ENCODE data around the gene DSCAM.

The DSCAM gene

DNA sequence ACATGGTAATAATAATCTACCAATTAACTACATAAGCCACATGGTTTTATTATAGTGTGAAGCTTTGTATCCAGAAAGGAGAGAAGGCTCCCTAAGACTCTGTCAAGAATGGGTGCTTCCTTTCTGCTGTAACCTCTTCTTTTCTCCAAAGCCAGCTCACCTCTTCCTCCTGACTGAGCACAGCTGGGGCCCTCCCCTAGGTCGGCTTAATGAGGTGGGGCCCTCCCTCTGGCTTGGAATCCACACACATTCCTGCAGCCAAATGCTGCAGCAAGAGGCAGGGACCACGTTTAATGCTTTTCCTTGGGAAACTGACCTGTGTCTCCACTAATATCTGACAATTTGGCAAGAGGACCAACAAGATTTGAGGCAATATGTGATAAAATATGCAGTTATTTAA, 94.8 kb downstream of the DSCAM start:
- no peak overlapping the region for H3K27ac ChIP-seq (ENCODE audit: low read depth, low read length, severe bottlenecking)
- H3K9me3 ChIP-seq (ENCODE audit: control insufficient read depth, low read length) = no peaks in the 10 kb centered on the region
- H3K4me3 ChIP-seq (ENCODE audit: extremely low read depth, insufficient read depth, low read length, poor library complexity, severe bottlenecking) = no peak overlapping the region
- 0 to 32% methylated on average over 1 to 2 of the region's 2 CpGs for WGBS, 2 experiments (ENCODE audit: insufficient coverage in 2 of 2)
- H3K4me1 ChIP-seq (ENCODE audit: control insufficient read depth, insufficient read depth, low read length, poor library complexity, severe bottlenecking) = no peaks in the 10 kb centered on the region
- no peaks in the 10 kb centered on the region for H3K36me3 ChIP-seq (ENCODE audit: control insufficient read depth, insufficient read depth, low read length)

DNA sequence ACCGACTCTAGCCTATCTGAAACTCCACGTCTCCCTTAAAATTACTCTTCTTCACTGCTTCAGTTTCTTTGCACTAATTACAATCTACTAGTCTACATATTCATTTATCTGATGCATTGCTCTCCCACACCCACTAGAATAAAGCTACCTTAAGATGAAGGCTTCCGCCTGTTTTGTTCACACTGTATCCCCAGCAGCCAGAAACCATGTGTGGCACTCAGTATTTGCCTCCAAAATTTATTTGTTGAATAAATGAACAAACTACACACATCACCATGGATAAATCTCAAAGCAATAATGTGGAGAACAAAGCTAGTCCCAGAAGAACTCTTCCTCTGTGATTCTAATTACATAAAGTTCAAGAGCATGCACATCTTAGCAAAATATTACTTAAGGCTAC, 95.7 kb downstream of the DSCAM start:
- no peak overlapping the region for H3K27ac ChIP-seq (ENCODE audit: low read depth, low read length, severe bottlenecking)
- H3K4me3 ChIP-seq (ENCODE audit: extremely low read depth, insufficient read depth, low read length, poor library complexity, severe bottlenecking) = no peak overlapping the region
- no peaks in the 10 kb centered on the region for H3K36me3 ChIP-seq (ENCODE audit: control insufficient read depth, insufficient read depth, low read length)
- 82 to 95% methylated on average over 2 to 3 of the region's 3 CpGs for WGBS, 2 experiments (ENCODE audit: insufficient coverage in 2 of 2)
- H3K9me3 ChIP-seq (ENCODE audit: control insufficient read depth, low read length) = no peaks in the 10 kb centered on the region
- no peaks in the 10 kb centered on the region for H3K4me1 ChIP-seq (ENCODE audit: control insufficient read depth, insufficient read depth, low read length, poor library complexity, severe bottlenecking)

- no peaks in the 10 kb centered on the region for H3K9me3 ChIP-seq (ENCODE audit: control insufficient read depth, low read length)
- no peak overlapping the region for H3K27ac ChIP-seq (ENCODE audit: low read depth, low read length, severe bottlenecking)
- H3K4me3 ChIP-seq (ENCODE audit: extremely low read depth, insufficient read depth, low read length, poor library complexity, severe bottlenecking) = no peak overlapping the region
- 84% methylated on average over 2 of the region's 3 CpGs; no CpG with 5 or more reads in 1 of the 2 experiments for WGBS, 2 experiments (ENCODE audit: insufficient coverage in 2 of 2)
- no peaks in the 10 kb centered on the region for H3K4me1 ChIP-seq (ENCODE audit: control insufficient read depth, insufficient read depth, low read length, poor library complexity, severe bottlenecking)
- no peaks in the 10 kb centered on the region for H3K36me3 ChIP-seq (ENCODE audit: control insufficient read depth, insufficient read depth, low read length)
Observed at GRCh38 chr21:40736145-40736544, 110.8 kb downstream of the DSCAM start.

GRCh38 chr21:40733024-40733397, 113.9 kb downstream of the DSCAM start:
- Histone ChIP-seq H3K27ac (ENCODE audit: low read depth, low read length, severe bottlenecking) (no peak overlapping the region), H3K9me3 (ENCODE audit: control insufficient read depth, low read length) (no peaks in the 10 kb centered on the region), H3K4me1 (ENCODE audit: control insufficient read depth, insufficient read depth, low read length, poor library complexity, severe bottlenecking) (no peaks in the 10 kb centered on the region), H3K36me3 (ENCODE audit: control insufficient read depth, insufficient read depth, low read length) (no peaks in the 10 kb centered on the region), H3K4me3 (ENCODE audit: extremely low read depth, insufficient read depth, low read length, poor library complexity, severe bottlenecking) (no peak overlapping the region)
- WGBS, 2 experiments (ENCODE audit: insufficient coverage in 2 of 2) = 71 to 96% methylated on average over 1 to 3 of the region's 3 CpGs

DNA sequence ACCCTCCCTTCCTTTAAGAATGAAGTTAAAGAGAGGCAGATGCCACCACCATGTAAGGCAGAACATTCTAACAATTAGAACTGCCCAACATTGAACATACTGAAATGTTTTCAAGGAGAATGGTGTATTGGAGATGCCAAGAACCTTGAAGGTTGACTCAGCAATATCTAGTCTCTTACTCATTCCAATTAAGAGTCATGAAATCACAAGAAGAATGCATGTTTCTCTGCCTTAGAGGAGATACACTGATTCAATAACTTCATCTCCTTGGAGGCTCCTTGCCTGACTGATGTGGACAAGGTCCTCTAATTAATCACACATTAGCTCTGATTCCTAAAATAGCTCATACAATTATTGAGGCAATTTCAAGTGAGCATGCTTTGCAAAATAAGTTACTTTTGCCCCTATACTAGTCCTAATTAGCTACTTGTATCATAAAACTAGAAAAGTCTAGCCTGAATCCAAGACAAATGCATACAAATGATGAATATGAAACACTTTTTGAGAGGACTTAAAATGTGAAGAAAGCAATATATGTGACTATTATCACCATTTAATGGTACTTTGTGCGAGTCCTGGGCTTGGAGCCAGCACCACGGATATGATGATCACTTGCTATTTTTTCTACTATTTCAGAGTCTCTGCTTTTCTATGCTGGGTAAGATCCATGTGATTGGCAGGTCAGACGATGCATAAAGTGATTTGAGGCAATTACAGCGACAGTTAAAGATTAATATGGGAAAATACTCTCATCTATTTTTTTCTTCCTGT, 114.5 kb downstream of the DSCAM start:
- 100% methylated on average over 1 of the region's 4 CpGs; no CpG with 5 or more reads in 1 of the 2 experiments for WGBS, 2 experiments (ENCODE audit: insufficient coverage in 2 of 2)

GRCh38 chr21:40731206-40731605, 115.8 kb downstream of the DSCAM start:
- H3K27ac ChIP-seq (ENCODE audit: low read depth, low read length, severe bottlenecking) = no peak overlapping the region
- no peak overlapping the region for H3K4me3 ChIP-seq (ENCODE audit: extremely low read depth, insufficient read depth, low read length, poor library complexity, severe bottlenecking)
- no CpG with 5 or more reads among the region's 1 CpG for WGBS, 2 experiments (ENCODE audit: insufficient coverage in 2 of 2)
- H3K4me1 ChIP-seq (ENCODE audit: control insufficient read depth, insufficient read depth, low read length, poor library complexity, severe bottlenecking) = no peaks in the 10 kb centered on the region
- no peaks in the 10 kb centered on the region for H3K9me3 ChIP-seq (ENCODE audit: control insufficient read depth, low read length)
- H3K36me3 ChIP-seq (ENCODE audit: control insufficient read depth, insufficient read depth, low read length) = no peaks in the 10 kb centered on the region

More for the DNA sequence above, 114.5 kb downstream of the DSCAM start:
- Histone ChIP-seq H3K9me3 (ENCODE audit: control insufficient read depth, low read length) (no peaks in the 10 kb centered on the region), H3K36me3 (ENCODE audit: control insufficient read depth, insufficient read depth, low read length) (no peaks in the 10 kb centered on the region), H3K27ac (ENCODE audit: low read depth, low read length, severe bottlenecking) (no peak overlapping the region), H3K4me3 (ENCODE audit: extremely low read depth, insufficient read depth, low read length, poor library complexity, severe bottlenecking) (no peak overlapping the region), H3K4me1 (ENCODE audit: control insufficient read depth, insufficient read depth, low read length, poor library complexity, severe bottlenecking) (no peaks in the 10 kb centered on the region)

DNA sequence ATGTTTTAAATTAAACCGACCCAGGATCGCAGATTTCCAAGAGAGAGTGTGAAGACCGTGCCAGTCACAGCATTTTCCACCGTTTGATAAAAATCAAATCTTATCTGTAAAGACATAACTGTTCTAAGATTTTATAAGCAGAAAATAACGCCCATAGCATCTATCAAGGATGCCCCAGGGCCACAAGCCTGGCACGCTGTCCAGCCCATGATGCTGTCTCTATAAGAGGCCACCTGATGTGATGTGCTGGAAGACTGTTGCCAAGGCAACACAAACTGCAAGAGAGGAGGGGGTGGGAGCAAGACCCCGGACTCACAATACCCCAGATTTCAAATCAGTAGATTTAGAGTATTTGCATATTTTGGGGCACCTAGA, 116.5 kb downstream of the DSCAM start:
- no peak overlapping the region for H3K27ac ChIP-seq (ENCODE audit: low read depth, low read length, severe bottlenecking)
- no peaks in the 10 kb centered on the region for H3K4me1 ChIP-seq (ENCODE audit: control insufficient read depth, insufficient read depth, low read length, poor library complexity, severe bottlenecking)
- H3K36me3 ChIP-seq (ENCODE audit: control insufficient read depth, insufficient read depth, low read length) = no peaks in the 10 kb centered on the region
- no peak overlapping the region for H3K4me3 ChIP-seq (ENCODE audit: extremely low read depth, insufficient read depth, low read length, poor library complexity, severe bottlenecking)
- 88 to 90% methylated on average over 4 of the region's 7 CpGs for WGBS, 2 experiments (ENCODE audit: insufficient coverage in 2 of 2)
- no peaks in the 10 kb centered on the region for H3K9me3 ChIP-seq (ENCODE audit: control insufficient read depth, low read length)

- H3K27ac ChIP-seq (ENCODE audit: low read depth, low read length, severe bottlenecking) = no peak overlapping the region
- H3K36me3 ChIP-seq (ENCODE audit: control insufficient read depth, insufficient read depth, low read length) = no peaks in the 10 kb centered on the region
- no peaks in the 10 kb centered on the region for H3K4me1 ChIP-seq (ENCODE audit: control insufficient read depth, insufficient read depth, low read length, poor library complexity, severe bottlenecking)
- no peak overlapping the region for H3K4me3 ChIP-seq (ENCODE audit: extremely low read depth, insufficient read depth, low read length, poor library complexity, severe bottlenecking)
- WGBS, 2 experiments (ENCODE audit: insufficient coverage in 2 of 2) = 95 to 96% methylated on average over 2 to 7 of the region's 8 CpGs
- H3K9me3 ChIP-seq (ENCODE audit: control insufficient read depth, low read length) = no peaks in the 10 kb centered on the region
Observed at GRCh38 chr21:40729761-40730425, 117.1 kb downstream of the DSCAM start.

- 88 to 97% methylated on average over 3 of the region's 5 CpGs for WGBS, 2 experiments (ENCODE audit: insufficient coverage in 2 of 2)
- no peaks in the 10 kb centered on the region for H3K4me1 ChIP-seq (ENCODE audit: control insufficient read depth, insufficient read depth, low read length, poor library complexity, severe bottlenecking)
- no peak overlapping the region for H3K27ac ChIP-seq (ENCODE audit: low read depth, low read length, severe bottlenecking)
- no peak overlapping the region for H3K4me3 ChIP-seq (ENCODE audit: extremely low read depth, insufficient read depth, low read length, poor library complexity, severe bottlenecking)
- no peaks in the 10 kb centered on the region for H3K36me3 ChIP-seq (ENCODE audit: control insufficient read depth, insufficient read depth, low read length)
- H3K9me3 ChIP-seq (ENCODE audit: control insufficient read depth, low read length) = peaks cover 5% of the 10 kb centered on the region
Observed at GRCh38 chr21:40723966-40724365, 123.0 kb downstream of the DSCAM start.

- H3K27ac ChIP-seq (ENCODE audit: low read depth, low read length, severe bottlenecking) = no peak overlapping the region
- WGBS, 2 experiments (ENCODE audit: insufficient coverage in 2 of 2) = 93 to 100% methylated on average over 2 of the region's 2 CpGs
- no peaks in the 10 kb centered on the region for H3K36me3 ChIP-seq (ENCODE audit: control insufficient read depth, insufficient read depth, low read length)
- no peaks in the 10 kb centered on the region for H3K4me1 ChIP-seq (ENCODE audit: control insufficient read depth, insufficient read depth, low read length, poor library complexity, severe bottlenecking)
- peaks cover 5% of the 10 kb centered on the region for H3K9me3 ChIP-seq (ENCODE audit: control insufficient read depth, low read length)
- no peak overlapping the region for H3K4me3 ChIP-seq (ENCODE audit: extremely low read depth, insufficient read depth, low read length, poor library complexity, severe bottlenecking)
Observed at GRCh38 chr21:40723317-40723716, 123.6 kb downstream of the DSCAM start.

DNA sequence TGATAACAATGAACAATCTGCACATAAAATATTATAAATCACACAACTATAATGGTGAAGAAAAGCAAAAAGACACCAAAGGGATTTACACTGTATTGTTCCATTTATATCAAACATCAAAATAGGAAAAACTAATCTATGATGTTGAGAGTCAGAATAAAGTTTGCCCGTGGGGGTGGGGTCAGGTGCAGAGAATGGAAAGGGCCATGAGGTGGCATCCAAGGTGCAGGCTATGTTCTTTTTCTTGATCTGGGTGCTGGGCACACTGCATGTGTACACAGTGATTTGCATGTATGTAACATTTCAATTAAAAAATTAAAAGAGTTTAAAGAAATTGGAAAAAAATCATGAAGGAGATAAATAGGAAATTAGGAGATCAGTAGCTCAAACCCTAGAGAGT, 127.3 kb downstream of the DSCAM start:
- no peak overlapping the region for H3K27ac ChIP-seq (ENCODE audit: low read depth, low read length, severe bottlenecking)
- H3K9me3 ChIP-seq (ENCODE audit: control insufficient read depth, low read length) = peaks cover 5% of the 10 kb centered on the region
- no peaks in the 10 kb centered on the region for H3K4me1 ChIP-seq (ENCODE audit: control insufficient read depth, insufficient read depth, low read length, poor library complexity, severe bottlenecking)
- H3K36me3 ChIP-seq (ENCODE audit: control insufficient read depth, insufficient read depth, low read length) = no peaks in the 10 kb centered on the region
- no peak overlapping the region for H3K4me3 ChIP-seq (ENCODE audit: extremely low read depth, insufficient read depth, low read length, poor library complexity, severe bottlenecking)
- no CpG with 5 or more reads among the region's 1 CpG for WGBS, 2 experiments (ENCODE audit: insufficient coverage in 2 of 2)
